Neural cell (in vitro differentiated cells): ENCODE data around the gene SLFN11. TPM values are rescaled to one million over a fixed set of nuclear protein-coding genes. Genes with fewer than 3 reads are reported as not detected.

Source experiments
- H2AFZ ChIP-seq: fragments of 200-600, 300-800 bp; sonication (generic), shearing (Covaris generic); 2 replicates; pipeline ENCODE4 v1.6.0; 2014; ENCODE audit warnings: low read depth, mild to moderate bottlenecking, antibody characterized with exemption, low read length, moderate library complexity
- H3F3A ChIP-seq: fragments of 200-600 bp; shearing (Covaris generic); 2 replicates; pipeline ENCODE4 v1.6.1; 2016; ENCODE audit warnings: mild to moderate bottlenecking, moderate library complexity, mixed read lengths, antibody characterized with exemption, low read length; ENCODE audit not compliant: insufficient read depth, poor library complexity, severe bottlenecking
- H3K27ac ChIP-seq: fragments of 200-600, 300-800 bp; sonication (generic), shearing (Covaris generic); 2 replicates; pipeline ENCODE4 v1.5.1; 2014; ENCODE audit warnings: mild to moderate bottlenecking, low read length, moderate library complexity
- H3K27me3 ChIP-seq: fragments of 300-800, 200-600 bp; sonication (generic), shearing (Covaris generic); 2 replicates; pipeline ENCODE4 v1.6.0; 2014; ENCODE audit warnings: mild to moderate bottlenecking, low read depth, low read length, moderate library complexity; ENCODE audit not compliant: insufficient read depth
- H3K36me3 ChIP-seq: fragments of 300-800, 200-600 bp; sonication (generic), shearing (Covaris generic); 2 replicates; pipeline ENCODE4 v1.5.1; 2014; ENCODE audit warnings: mild to moderate bottlenecking, antibody characterized with exemption, low read length, moderate library complexity; ENCODE audit not compliant: insufficient read depth
- H3K4me2 ChIP-seq: fragments of 300-800, 200-600 bp; sonication (generic), shearing (Covaris generic); 2 replicates; pipeline ENCODE4 v1.6.0; 2014; ENCODE audit warnings: mild to moderate bottlenecking, low read length
- H3K4me3 ChIP-seq: fragments of 300-800, 200-600 bp; sonication (generic), shearing (Covaris generic); 2 replicates; pipeline ENCODE4 v1.5.1; 2014; ENCODE audit warnings: mild to moderate bottlenecking, low read length, moderate library complexity
- H3K79me2 ChIP-seq: fragments of 200-600 bp; shearing (Covaris generic); replicated peaks from 2 replicates; pipeline ENCODE4 v1.6.0; 2014; ENCODE audit warnings: mild to moderate bottlenecking, low read length, moderate library complexity; ENCODE audit not compliant: insufficient read depth
- H3K9ac ChIP-seq: fragments of 300-800, 200-600 bp; sonication (generic), shearing (Covaris generic); 2 replicates; pipeline ENCODE4 v1.6.1; 2016; ENCODE audit warnings: mild to moderate bottlenecking, low read length, mixed read lengths
- H3K9me2 ChIP-seq: fragments of 200-600 bp; shearing (Covaris generic); 2 replicates; pipeline ENCODE4 v1.6.1; 2016; ENCODE audit warnings: mild to moderate bottlenecking, low read length, mixed read lengths; ENCODE audit not compliant: insufficient read depth
- H3K9me3 ChIP-seq: fragments of 200-600, 300-800 bp; sonication (generic), shearing (Covaris generic); 2 replicates; pipeline ENCODE4 v1.6.1; 2016; ENCODE audit warnings: mild to moderate bottlenecking, mixed run types, low read length, moderate library complexity, mixed read lengths
- H4K20me1 ChIP-seq: fragments of 200-600 bp; shearing (Covaris generic); 2 replicates; pipeline ENCODE4 v1.6.1; 2016; ENCODE audit warnings: mild to moderate bottlenecking, mixed run types; ENCODE audit not compliant: insufficient read depth
- CTCF ChIP-seq: fragments of 450-650 bp; IDR thresholded peaks from 2 replicates; pipeline ENCODE4 v1.5.1; 2014; ENCODE audit warnings: antibody characterized with exemption, mild to moderate bottlenecking, moderate library complexity; ENCODE audit not compliant: poor library complexity, severe bottlenecking
- EP300 ChIP-seq: fragments of 450-650 bp; conservative IDR thresholded peaks from 2 replicates; pipeline ENCODE4 v1.6.1; 2014; ENCODE audit warnings: antibody characterized with exemption, mild to moderate bottlenecking, moderate library complexity; ENCODE audit not compliant: poor library complexity, severe bottlenecking
- EZH2 ChIP-seq: fragments of 200-600, 300-800 bp; shearing (Covaris generic), sonication (generic); IDR thresholded peaks from 2 replicates; pipeline ENCODE4 v1.6.1; 2014; ENCODE audit warnings: antibody characterized with exemption, low read length, borderline replicate concordance, mild to moderate bottlenecking; ENCODE audit not compliant: insufficient read depth, poor library complexity, severe bottlenecking
- MXI1 ChIP-seq: fragments of 450-650 bp; conservative IDR thresholded peaks from 2 replicates; pipeline ENCODE4 v1.6.1; 2014; ENCODE audit warnings: antibody characterized with exemption, mild to moderate bottlenecking; ENCODE audit not compliant: poor library complexity, severe bottlenecking
- POLR2AphosphoS5 ChIP-seq: IDR thresholded peaks from 2 replicates; pipeline ENCODE4 v1.6.1; 2012
- RAD21 ChIP-seq: fragments of 450-650 bp; conservative IDR thresholded peaks from 2 replicates; pipeline ENCODE4 v1.6.1; 2014; ENCODE audit warnings: antibody characterized with exemption, mild to moderate bottlenecking, moderate library complexity
- REST ChIP-seq: IDR thresholded peaks from 2 replicates; pipeline ENCODE4 v1.6.1; 2012; ENCODE audit warnings: borderline replicate concordance
- SMC3 ChIP-seq: fragments of 450-650 bp; conservative IDR thresholded peaks from 2 replicates; pipeline ENCODE4 v1.6.1; 2014; ENCODE audit warnings: antibody characterized with exemption, mild to moderate bottlenecking, moderate library complexity; ENCODE audit not compliant: poor library complexity
- TAF1 ChIP-seq: IDR thresholded peaks from 2 replicates; pipeline ENCODE4 v1.6.1; 2012; ENCODE audit warnings: low read depth
- polyA plus RNA-seq: library from polyadenylated mRNA; depleted of rRNA; stranded (reverse); fragments of >200 nt; gene quantifications from 2 replicates; pipeline ENCODE4 v1.2.3, GENCODE V29; 2014

The SLFN11 gene
- polyA plus RNA-seq, 1 donor from 2014 or later = not detected

- no peak overlapping the region for H3K27ac ChIP-seq
- TF ChIP-seq EP300 = no peak
- TF ChIP-seq SMC3 = no peak
- no peak for TF ChIP-seq POLR2AphosphoS5
- TF ChIP-seq RAD21 = no peak
- no peak for TF ChIP-seq EZH2
- no peak for TF ChIP-seq CTCF
- no peak for TF ChIP-seq TAF1
- no peak for TF ChIP-seq MXI1
- no peak for TF ChIP-seq REST
- no peaks in the 10 kb centered on the region for H3K27me3 ChIP-seq
- H3F3A ChIP-seq = no peaks in the 10 kb centered on the region
- no peaks in the 10 kb centered on the region for H3K9me2 ChIP-seq
- H3K9ac ChIP-seq = no peak overlapping the region
- no peak overlapping the region for H2AFZ ChIP-seq
- H3K9me3 ChIP-seq = peaks cover 6% of the 10 kb centered on the region
- no peak overlapping the region for H3K4me2 ChIP-seq
- H4K20me1 ChIP-seq = no peaks in the 10 kb centered on the region
- H3K4me3 ChIP-seq = no peak overlapping the region
- no peaks in the 10 kb centered on the region for H3K36me3 ChIP-seq
- no peaks in the 10 kb centered on the region for H3K79me2 ChIP-seq
Measured at GRCh38 chr17:35322749-35323148, 50.7 kb downstream of the SLFN11 start.

DNA sequence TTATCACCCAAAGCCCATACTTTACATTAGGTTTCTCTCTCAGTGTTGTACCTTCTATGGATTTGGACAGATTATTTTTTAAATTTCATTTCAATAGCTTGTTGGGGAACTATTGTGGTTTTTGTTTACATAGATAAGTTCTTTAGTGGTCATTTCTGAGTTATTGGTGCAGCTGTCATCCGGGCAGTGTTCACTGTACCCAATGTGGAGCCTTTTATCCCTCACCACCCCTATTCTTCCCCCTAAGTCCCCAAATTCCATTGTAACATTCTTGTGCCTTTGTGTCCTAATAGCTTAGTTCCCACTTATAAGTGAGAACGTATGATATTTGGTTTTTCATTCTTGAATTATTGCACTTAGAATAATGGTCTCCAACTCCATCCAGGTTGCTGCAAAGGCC, 57.5 kb downstream of the SLFN11 start:
- Histone ChIP-seq H2AFZ (no peak overlapping the region), H3K9ac (no peak overlapping the region), H3K4me3 (no peak overlapping the region), H4K20me1 (no peaks in the 10 kb centered on the region), H3K4me2 (no peak overlapping the region), H3K9me2 (no peaks in the 10 kb centered on the region), H3K36me3 (no peaks in the 10 kb centered on the region), H3K79me2 (no peaks in the 10 kb centered on the region), H3K27ac (no peak overlapping the region), H3F3A (no peaks in the 10 kb centered on the region), H3K27me3 (peaks cover 13% of the 10 kb centered on the region), H3K9me3 (no peaks in the 10 kb centered on the region)
- TF ChIP-seq REST (no peak), CTCF (no peak)
